Measurements from ENCODE around the gene SKA2.
"Not testable (repeated sequence)": the region's sequence is repeated elsewhere in the genome, so short reads cannot be mapped to it uniquely, and the experiment has no call there.

The SKA2 gene

DNA sequence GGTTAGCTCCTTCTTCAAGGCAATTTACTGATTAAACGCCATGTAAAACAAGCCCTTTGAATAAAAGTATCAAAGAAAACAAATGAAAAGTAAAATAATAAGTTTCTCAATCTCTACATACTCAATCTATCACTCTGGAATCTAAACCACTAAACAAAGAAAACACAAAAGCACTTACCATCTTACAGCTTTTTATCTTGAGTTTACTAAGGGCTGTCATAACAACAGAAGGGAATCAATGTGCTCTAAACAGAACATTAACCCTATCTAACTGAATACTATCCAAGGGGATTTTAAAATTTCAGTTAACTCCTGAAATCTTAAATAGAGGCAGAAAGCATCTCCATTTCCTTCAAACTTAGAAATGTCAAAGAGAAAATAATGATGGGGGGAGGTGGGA is 3.4 kb downstream of the SKA2 start:
- DNase-seq (ENCODE audit: low read depth) = no peak

DNA sequence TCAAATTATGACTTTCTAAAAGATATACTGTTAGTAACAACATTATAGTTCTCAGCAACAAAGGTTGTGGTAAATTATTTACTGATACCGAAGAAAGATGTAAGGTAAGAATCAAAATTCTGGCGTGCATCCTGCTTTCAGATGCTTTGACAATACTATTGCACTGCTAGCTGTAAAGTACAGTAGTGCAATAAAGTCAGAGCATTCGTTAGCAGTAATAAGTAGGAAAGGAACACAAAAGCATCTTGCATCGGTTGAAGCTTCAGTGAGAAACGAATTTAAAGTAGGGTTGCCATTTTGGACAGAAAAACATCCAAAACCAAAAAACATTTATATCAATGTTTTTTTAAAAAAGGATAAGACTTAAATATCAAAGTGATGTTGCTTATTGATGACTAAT is 4.0 kb downstream of the SKA2 start:
- DNase-seq (ENCODE audit: low read depth) = no peak

DNA sequence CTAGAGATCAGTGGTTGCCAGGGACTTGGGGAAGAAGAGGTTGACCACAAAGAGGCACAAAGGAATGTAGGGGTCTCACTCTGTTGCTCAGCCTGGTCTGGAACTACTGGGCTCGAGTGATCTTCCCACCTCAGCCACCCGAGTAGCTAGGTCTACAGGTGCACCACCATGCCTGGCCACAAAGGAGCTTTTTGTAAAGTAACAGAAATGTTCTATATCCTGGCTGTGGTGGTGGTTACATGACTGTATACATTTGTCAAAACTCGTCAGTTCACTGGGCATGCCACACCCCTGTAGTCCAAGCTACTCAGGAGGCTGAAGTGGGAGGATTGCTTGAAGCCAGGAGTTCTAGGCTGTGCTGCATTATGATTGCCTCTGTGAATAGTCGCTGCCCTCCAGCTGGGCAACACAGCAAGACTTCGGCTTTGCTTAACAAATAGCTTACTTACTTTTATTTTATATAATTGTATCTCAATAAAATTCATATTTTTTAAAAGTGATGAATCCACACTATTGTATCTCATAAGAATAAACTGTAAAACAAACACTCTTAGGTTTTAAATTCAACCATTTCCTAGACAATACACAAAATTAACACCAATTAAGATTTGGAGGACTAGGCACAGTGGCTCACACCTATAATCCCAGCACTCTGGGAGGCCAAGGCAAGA is 5.0 kb downstream of the SKA2 start:
- no peak for DNase-seq (ENCODE audit: low read depth)

DNA sequence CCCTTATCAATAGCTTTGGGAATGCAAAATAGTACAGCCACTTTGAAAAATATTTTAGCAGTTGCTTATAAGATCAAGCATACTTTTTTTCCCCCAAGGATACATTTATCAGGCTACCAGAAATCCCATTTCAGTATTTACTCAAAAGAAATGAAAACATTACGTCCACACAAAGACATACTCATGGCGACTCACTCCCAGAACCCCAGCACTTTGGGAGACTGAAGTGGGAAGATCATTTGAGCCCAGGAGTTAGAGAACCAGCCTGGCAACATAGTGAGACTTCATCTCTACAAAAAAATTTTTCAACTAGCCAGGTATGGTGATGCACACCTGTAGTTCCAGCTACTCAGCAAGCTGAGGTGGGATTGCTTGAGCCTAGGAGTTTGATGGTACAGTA is 5.9 kb downstream of the SKA2 start:
- DNase-seq (ENCODE audit: low read depth) = no peak

DNA sequence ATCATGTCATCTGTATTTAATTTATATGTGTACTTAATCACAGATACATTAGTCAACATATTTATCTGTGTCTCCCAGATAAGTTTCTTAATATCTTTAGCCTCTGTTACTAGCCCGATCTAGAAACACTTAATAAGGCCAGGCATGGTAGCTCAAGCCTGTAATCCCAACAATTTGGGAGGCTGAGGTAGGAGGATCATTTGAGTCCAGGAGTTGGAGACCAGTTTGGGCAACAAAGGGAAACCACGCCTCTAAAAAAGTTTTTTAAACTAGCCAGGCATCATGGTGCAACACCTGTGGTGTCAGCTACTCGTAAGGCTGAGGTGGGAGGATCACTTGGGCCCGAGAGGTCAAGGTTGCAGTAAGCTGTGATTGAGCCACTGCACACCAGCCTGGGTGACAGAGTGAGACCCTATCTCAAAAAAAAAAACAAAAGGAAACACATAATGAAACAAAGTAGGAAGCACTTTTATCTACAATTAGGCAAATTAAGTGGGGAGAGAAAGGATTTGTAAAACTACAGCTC is 9.4 kb downstream of the SKA2 start:
- no peak for DNase-seq (ENCODE audit: low read depth)

DNA sequence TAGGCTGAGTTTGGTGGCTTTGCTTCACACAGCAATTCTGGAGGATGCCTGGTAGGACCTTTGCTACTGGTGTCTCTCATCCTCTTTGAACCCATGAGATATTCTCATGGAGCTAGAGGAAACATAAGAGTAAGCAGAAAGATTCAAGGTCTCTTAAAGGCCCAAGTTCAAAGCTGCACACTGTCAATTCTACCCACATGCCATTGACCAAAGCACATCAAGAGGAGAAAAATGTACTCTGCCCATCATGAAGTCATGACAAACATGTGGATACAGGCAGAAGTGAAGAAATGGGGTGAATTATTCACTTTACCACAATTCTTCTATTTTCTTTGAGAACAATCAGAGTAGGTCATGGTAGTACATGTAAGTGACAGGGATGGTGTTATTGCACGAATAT is 13.1 kb downstream of the SKA2 start:
- no peak for DNase-seq (ENCODE audit: low read depth)

DNA sequence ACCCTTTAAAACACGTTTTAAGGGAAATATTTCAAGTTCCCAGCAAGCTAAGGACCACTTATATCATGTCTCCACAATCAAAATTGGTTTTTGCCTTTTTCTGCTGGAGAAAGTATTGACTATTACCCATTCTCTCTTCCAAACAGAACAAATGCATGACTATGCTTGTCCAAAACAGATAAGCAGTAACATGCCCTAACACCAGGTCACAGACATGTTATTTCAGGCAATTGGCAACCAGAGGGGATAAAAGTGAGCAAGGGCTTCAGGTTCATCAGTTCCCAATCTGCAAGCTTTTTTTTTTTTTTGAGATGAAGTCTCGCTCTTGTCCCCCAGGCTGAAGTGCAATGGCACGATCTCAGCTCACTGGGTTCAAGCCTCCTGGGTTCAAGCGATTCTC is 15.0 kb downstream of the SKA2 start:
- DNase-seq (ENCODE audit: low read depth) = no peak

DNA sequence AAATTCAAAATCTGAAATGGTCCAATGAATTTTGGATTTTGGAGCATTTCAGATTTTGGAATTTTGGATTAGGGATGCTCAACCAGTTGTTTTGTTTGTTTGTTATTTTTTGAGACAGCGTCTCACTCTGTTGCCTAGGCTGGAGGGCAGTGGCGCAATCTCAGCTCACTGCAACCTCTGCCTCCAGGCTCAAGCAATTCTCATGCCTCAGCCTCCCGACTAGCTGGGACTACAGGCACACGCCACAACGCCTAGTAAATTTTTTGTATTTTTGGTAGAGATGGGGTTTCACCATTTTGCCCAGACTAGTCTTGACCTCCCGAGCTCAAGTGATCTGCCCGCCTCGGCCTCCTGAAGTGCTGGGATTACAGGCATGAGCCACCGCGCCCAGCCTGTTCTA is 16.6 kb downstream of the SKA2 start:
- not testable (repeated sequence) for DNase-seq (ENCODE audit: low read depth)

DNA sequence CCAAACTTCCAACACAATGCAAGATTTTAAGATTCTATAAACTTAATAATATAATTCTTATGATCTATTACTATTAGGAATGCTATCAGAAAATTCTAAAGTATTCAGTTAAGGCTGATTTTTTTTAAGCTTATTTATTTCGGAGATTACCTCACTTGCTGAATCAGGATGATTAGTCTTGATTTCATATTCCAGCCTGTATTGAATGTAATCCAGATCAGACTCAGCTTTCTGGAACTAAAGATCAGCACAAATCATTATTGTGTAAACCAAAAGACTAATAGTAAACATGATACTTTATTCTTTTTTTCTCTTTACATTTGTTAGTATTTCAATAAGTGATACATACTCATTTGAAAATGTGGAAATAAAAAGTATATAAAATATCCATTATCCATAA is 23.9 kb downstream of the SKA2 start:
- DNase-seq (ENCODE audit: low read depth) = no peak

DNA sequence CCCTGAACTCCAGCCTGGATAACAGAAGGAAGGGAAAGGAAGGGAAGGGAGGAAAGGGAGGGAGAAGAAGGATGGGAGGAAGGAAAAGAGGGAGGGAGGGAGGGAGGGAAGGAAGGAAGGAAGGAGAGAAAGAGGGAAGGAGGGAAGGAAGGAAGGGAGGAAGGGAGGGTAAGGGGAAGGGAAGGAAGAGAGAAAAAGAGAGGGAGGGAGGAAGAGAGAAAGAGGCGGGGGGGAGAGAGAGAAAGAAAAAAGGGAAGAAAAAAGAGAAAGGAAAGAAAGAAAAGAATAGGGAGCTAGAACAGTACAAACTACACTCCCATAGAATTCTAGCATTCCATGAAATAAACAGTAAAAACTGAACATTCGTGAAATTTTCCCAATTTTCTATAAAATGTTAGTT is 25.2 kb downstream of the SKA2 start:
- no peak for DNase-seq (ENCODE audit: low read depth)

DNA sequence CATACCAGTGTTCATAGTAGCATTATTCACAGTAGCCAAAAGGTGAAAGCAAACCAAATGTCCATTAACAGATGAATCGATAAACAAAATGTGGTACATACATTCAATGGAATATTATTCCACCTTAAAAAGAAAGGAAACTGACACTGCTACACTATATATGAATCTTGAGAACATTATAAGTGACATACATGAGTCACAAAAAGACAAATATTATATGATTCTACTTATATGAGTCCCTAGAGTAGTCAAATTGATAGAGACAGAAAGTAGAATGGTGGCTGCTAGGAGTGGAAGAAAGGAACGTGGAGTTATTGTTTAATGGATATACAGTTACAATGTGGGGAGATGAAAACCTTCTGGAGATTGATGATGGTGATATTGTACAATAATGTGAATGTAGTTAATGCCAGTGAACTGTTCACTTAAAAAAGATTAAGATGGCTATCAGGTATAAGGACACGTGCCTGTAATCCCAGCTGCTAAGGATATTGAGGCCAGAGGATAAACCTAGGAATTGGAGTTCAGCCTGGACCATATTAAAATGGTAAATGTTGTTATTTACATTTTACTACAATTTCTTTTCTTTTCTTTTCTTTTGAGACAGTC is 28.1 kb downstream of the SKA2 start:
- DNase-seq (ENCODE audit: low read depth) = no peak

DNA sequence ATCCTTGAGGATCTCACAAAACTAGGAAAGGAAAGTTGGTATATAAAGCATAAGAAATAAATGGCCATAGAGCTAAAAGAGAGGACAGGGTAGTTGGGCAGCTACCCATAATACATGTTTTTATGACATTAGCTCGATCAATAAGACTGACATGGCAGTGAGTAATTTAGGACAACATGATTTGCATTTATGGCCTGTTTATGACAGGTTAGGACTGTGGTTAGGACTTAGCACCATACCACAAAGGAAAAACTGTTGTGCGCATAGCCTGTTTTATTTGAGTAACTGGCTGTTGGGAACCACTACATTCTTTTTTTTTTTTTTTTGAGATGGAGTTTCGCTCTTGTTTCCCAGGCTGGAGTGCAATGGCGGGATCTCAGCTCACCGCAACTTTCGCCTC is 30.3 kb downstream of the SKA2 start:
- DNase-seq (ENCODE audit: low read depth) = no peak

DNA sequence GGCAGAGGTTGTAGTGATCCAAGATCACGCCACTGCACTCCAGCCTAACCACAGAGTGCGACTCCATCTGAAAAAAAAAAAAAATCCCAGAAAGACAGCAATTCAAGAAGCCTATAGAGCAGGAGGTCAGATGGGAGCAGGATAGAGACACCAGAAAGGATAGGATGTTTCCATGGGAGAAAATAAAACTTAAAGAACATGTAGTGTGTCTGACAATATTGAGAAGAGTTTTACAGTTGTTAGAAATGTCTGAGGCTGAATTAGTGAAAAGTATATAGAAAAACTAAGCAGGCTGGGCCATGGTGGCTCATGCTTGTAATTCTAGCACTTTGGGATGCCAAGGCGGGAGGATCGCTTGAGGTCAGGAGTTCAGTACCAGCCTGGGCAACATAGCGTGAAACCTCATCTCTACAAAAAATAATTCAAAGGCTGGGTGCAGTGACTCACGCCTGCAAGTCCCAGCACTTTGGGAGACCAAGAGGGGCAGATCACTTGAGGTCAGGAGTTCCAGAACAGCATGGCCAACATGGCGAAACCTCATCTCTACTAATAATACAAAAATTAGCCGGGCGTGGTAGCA is 33.0 kb downstream of the SKA2 start:
- no peak for DNase-seq (ENCODE audit: low read depth)

DNA sequence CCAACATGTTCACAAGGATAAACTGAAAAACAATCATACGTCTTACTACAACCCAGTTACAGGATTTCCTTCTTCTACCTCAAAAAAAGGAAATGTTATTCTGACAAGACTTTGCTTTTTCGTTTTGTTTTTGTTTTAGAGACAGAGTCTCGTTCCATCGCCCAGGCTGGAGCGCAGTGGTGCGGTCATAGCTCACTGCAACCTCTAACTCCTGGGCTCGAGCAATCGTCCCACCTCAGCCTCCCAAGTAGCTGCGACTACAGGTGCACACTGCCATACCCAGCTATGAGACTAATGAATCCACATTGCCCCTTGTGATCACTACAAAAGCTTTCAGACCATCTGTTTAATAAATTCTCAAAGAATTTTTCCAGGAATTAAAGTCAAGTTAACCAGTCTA is 39.5 kb downstream of the SKA2 start:
- no peak for DNase-seq (ENCODE audit: low read depth)

DNA sequence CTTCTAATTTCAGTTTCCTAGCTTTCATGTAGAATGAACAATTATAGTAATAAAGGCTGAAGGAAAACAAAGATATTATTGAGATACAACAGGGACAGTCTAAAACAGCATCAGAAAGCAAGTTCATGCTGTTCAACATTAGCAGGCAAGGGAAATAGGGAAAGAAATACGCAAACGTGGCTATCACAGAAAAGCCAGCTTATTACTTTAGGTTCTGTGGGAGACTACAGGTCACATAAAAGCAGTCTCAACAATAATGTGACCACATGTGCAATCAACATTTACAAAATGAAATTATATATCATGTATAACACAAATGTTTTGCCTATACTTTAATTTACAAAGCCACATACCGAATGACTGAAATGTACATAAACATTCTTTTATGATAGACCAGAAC is 43.4 kb downstream of the SKA2 start:
- no peak for DNase-seq (ENCODE audit: low read depth)

DNA sequence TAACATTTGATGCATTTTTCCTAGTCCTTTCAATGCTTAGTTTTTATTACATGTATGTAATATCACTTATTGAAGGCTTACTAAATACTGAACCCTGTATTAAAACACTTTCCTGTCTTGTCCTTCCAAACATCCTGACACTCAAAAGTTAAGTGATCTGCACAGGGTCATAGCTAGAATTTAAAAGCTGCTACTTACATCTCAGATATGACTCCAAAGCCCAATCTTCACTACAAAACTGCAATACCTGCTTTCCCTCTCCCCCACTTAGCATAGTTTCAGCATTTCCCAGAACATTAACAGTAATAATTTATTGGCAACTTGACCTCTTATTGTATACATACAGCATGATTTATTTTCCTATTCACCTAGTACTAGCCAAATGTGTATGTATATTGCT is 44.0 kb downstream of the SKA2 start:
- DNase-seq (ENCODE audit: low read depth) = no peak

DNA sequence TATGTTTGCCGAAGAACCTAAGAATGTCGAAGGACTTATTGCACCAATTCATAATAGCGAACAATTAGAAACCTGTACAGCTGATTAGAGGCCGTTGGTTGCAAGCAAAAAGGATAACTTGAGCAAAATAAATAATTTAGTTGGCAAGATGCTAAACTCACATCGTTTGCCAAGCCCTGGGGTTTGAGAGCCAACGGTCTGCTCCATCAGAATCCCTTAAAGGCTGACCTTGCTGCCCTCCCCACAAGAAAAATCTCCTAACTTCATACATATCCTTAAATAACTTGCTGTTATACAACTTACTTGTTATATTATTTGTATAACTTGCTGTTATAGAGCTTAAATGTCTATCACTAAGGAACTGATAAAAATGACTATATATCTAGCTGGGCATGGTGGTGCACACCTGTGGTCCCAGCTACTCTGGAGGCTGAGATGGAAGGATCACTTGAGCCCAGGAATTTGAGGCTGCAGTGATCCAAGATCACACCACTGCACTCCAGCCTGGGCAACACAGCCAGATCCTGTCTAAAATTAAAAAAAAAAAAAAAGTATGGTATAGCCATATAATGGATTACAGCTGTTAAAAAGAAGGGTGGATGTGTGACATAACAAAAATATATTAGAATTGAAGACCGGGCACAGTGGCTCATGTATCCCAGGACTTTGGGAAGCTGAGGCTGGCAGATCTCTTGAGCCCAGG is 46.4 kb downstream of the SKA2 start:
- no peak for DNase-seq (ENCODE audit: low read depth)

DNA sequence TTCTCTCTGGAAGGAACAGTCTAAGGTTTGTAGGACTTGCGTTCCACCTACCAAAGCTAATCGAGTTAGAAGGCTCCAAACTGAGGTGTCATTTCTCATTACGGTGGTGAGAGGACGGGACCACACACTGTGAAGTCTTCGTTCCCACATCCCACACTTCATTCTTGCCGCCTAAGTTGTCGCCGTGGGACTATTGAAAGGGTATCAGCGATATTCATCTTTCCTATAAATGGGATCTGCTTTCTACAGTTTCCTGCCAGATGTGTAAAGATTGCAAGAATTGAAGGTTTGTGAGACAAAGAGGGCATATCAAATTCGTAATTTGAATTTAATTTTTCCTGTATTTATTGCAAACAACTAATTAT is 47.7 kb downstream of the SKA2 start:
- no peak for DNase-seq (ENCODE audit: low read depth)

DNA sequence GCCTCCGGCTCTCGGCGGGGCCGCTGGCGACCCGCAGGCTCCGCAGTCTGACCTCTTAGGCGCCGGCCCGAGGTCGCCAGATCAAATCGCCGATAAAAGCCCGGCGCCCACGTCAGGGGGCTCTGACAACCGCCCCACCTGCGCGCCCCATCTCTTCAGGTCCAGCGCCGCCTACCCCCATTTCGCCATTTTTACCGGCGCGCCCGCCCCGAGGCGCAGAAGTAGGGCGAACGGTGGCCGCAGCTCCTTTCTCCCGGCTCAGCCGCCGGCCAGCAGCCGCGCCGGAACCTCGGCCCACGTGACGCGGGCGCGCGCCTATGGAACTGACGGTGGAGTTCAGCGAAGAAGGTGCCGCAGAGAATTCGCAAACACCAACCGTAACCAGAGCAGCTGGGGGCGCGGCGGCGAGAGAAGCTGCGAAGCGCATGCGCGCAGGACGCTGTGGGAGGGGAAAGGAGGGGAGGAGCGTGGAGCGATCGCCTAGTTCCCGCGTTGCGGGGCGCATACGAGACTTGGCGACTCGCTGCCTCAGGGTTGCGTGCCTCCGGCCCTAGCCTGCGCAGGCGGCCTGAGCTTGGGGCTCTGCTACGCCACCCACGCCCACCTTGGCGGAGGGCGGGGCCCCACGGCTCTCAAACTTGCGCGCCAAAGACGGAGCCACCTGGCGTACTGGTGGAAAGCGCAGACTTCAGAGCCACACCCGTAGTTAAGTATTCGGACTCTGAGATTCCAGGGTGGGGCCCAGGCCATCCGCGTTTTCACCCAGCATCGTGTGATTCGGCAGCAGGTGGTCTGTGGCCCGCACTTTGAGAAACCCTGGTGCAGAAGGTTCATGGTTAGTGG is 48.3 kb downstream of the SKA2 start, which contains the start of gene TRIM37:
TRIM37 (minus strand) TSS at position 418 of the 843 bp plus-strand sequence. CDS start 419 bp downstream, outside the sequence.
- peak; percentile 93 for DNase-seq (ENCODE audit: low read depth)

DNA sequence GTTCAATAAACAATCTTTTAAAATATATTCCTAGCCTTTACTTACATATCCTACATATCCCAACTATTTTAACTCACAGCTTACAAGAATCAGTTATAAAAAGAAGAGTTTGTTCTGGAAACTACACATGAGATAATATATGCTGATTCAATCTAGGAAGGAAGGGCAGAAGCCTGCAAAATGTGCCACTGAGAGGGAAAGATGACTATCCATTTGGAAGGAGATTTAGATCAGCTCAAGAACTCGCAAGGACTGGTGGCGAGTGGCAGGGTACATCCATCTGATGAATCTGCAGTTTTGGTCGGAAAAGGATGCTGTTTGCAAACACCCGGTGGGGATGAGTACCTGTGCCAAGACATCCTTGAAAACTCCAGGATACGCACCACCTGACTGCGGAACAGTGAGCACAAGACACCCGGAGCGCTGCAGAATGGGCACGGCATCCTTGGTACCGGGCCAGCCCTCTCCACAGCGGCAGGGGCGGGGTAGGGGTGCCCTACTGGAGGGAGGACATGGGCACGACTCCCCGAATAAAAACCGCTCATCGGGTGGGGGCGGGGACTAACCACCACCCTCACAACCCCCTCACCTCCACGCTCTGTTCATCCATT is 49.0 kb downstream of the SKA2 start:
- DNase-seq (ENCODE audit: low read depth) = no peak

DNA sequence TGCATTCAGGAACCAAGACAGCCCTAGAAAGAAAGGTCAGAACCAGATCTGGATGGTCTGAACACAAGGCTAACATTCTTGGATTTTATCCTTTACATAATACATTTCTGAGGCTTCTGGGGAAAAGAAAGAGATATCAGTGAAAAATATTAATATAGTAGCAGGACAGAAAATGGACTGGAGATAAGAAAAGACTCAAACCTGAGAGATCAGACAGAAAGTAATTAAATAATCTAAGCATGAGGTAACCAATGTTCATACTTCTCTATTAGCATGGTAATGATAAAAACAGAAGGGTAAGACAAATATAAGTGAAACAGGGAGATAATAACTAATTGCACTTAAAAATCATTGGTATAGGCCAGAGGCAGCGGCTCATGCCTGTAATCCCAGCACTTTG is 53.8 kb downstream of the SKA2 start:
- DNase-seq (ENCODE audit: low read depth) = no peak

DNA sequence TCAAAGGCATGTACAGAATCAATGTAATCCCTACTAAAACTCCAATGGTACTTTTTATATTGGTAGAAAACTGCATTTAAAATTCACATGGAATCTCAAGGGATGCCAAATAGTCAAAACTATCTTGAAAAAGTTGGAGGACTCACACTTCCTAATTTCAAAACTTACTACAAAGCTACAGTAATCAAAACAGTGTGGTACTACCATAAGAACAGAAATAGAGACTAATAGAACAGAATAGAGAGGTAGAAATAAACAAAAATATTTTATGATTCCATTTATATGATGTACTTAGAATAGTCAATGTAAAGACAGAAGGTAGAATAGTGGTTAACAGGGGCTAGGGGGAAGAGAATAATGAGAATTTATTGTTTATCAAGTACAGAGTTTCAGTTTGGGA is 57.1 kb downstream of the SKA2 start:
- no peak for DNase-seq (ENCODE audit: low read depth)

Data from non-pigmented ciliary epithelial cell (primary cell).